Right lobe of liver (tissue), 4 donors: Measurements from ENCODE around the gene WDR20.

Experiments
- CTCF ChIP-seq, 4 donors: fragments of 200-600 bp in 3 of 4; fragments of 450-650 bp in 1 of 4; IDR thresholded peaks; one replicate each; pipeline versions ENCODE4 v1.5.1 to v1.8.0; 2016 to 2022; ENCODE audit warnings: antibody characterized with exemption in 4 of 4, mild to moderate bottlenecking in 2 of 4
- POLR2A ChIP-seq: fragments of 450-650 bp; IDR thresholded peaks from one replicate; pipeline ENCODE4 v1.6.1; 2017; ENCODE audit warnings: antibody characterized with exemption, mild to moderate bottlenecking
- donor health status: DM: no; HTN: no; CAD: no.
- donor health status: DM: no; HTN: no; CAD: no.
- donor health status: DM: no; HTN: yes; CAD: no.

GRCh38 chr14:102258136-102258535 lies 118.4 kb downstream of the WDR20 start:
- TF ChIP-seq CTCF (IDR thresholded peaks at IDR 0.05) (no peak), POLR2A (no peak)
